CD4-positive, alpha-beta T cell (primary cell): Measurements from ENCODE around the gene PRR23B. TPM values are rescaled to one million over a fixed set of nuclear protein-coding genes. Genes with fewer than 3 reads are reported as not detected.

ENCODE experiments used
- ATAC-seq: fragments of 200-7000 bp; cut with Tn5 transposase; one replicate; pipeline ENCODE4 v1.10.0; 2022; ENCODE audit warnings: mild to moderate bottlenecking; ENCODE audit not compliant: poor library complexity
- CTCF ChIA-PET: fragments of 350-600 bp; sonication (Branson Sonifier 250); formaldehyde crosslinking; loops from one replicate; lab custom pipeline; 2021; ENCODE audit warnings: antibody characterized with exemption, inconsistent platforms; lab: Charles Lee
- POLR2A ChIA-PET: fragments of 350-600 bp; sonication (Branson Sonifier 250); formaldehyde crosslinking; loops from one replicate; lab custom pipeline; 2021; ENCODE audit warnings: antibody characterized with exemption, inconsistent platforms; lab: Charles Lee
- DNase-seq, 14 experiments: peaks; one replicate each; pipeline ENCODE4 v3.0.0-alpha.2; 2013 to 2020; ENCODE audit warnings: mixed read lengths in 2 of 14
- H3K27ac ChIP-seq, 2 donors: one replicate each; pipeline versions ENCODE4 v1.5.1 to v1.7.0; 2013; ENCODE audit warnings: low read length in 2 of 2, low read depth in 1 of 2, mild to moderate bottlenecking in 1 of 2
- H3K27me3 ChIP-seq, 2 experiments: 1 replicate in 1 of 2; 2 replicates in 1 of 2; pipeline versions ENCODE4 v1.6.1 to v1.7.0; 2013; ENCODE audit warnings: low read length in 2 of 2, control low read depth in 1 of 2, mild to moderate bottlenecking in 1 of 2, moderate library complexity in 1 of 2; ENCODE audit not compliant: insufficient read depth in 2 of 2, control insufficient read depth in 1 of 2
- H3K36me3 ChIP-seq: one replicate; pipeline ENCODE4 v1.6.1; 2013; ENCODE audit warnings: low read length, control low read depth; ENCODE audit not compliant: insufficient read depth
- H3K4me1 ChIP-seq: one replicate; pipeline ENCODE4 v1.6.1; 2013; ENCODE audit warnings: low read length, control low read depth; ENCODE audit not compliant: insufficient read depth
- H3K4me3 ChIP-seq: one replicate; pipeline ENCODE4 v1.5.1; 2013; ENCODE audit warnings: mild to moderate bottlenecking, low read length, moderate library complexity
- H3K9me3 ChIP-seq, 2 experiments: 1 replicate in 1 of 2; 2 replicates in 1 of 2; pipeline versions ENCODE4 v1.6.1 to v1.7.0; 2013; ENCODE audit warnings: low read length in 2 of 2, mild to moderate bottlenecking in 2 of 2, control low read depth in 1 of 2, moderate library complexity in 1 of 2; ENCODE audit not compliant: control insufficient read depth in 1 of 2, insufficient read depth in 1 of 2
- H3K27ac Mint-ChIP-seq: one replicate; pipeline ENCODE4 v1.8.0; 2020; ENCODE audit warnings: mixed read lengths
- H3K27me3 Mint-ChIP-seq: one replicate; pipeline ENCODE4 v1.8.0; 2021; ENCODE audit warnings: mixed read lengths
- H3K36me3 Mint-ChIP-seq: one replicate; pipeline ENCODE4 v1.8.0; 2021; ENCODE audit warnings: low read depth, mixed read lengths
- H3K4me1 Mint-ChIP-seq: one replicate; pipeline ENCODE4 v1.8.0; 2021; ENCODE audit warnings: low read depth, mixed read lengths
- H3K4me3 Mint-ChIP-seq: one replicate; pipeline ENCODE4 v1.8.0; 2020; ENCODE audit warnings: mild to moderate bottlenecking, mixed read lengths
- H3K9me3 Mint-ChIP-seq: one replicate; pipeline ENCODE4 v1.8.0; 2020; ENCODE audit warnings: mixed read lengths
- CTCF ChIP-seq: fragments of 200-600 bp; IDR thresholded peaks from one replicate; pipeline ENCODE4 v1.8.0; 2022; ENCODE audit warnings: antibody characterized with exemption, mild to moderate bottlenecking
- intact Hi-C, 2 experiments: fragments of 100-400 bp; cut with DNase I in 1 of 2; cut with micrococcal nuclease in 1 of 2; formaldehyde crosslinking; loops; one replicate each; pipeline versions ENCODE4 v1.15.1 to v1.9.0; 2023 to 2025; cut with DNase I, micrococcal nuclease
- polyA plus RNA-seq, 2 donors: library from polyadenylated mRNA; unstranded; fragments of 120-200 nt; gene quantifications; one replicate each; pipeline ENCODE4 v1.2.1, GENCODE V29; 2013
- total RNA-seq, 174 experiments: library from RNA in 2 of 174; stranded (reverse) in 2 of 174; gene quantifications; one replicate each; pipeline ENCODE4 v1.2.3 and lab custom pipeline; 2021 to 2026

Gene PRR23B
- total RNA-seq (not detected), total RNA-seq (lab: John Stamatoyannopoulos, UW) (0 to 0.08 (median 0) reads per million in 172 experiments)
- not detected for polyA plus RNA-seq (2013, experiment 1 of 2)
- not detected for polyA plus RNA-seq (2013, experiment 2 of 2)

GRCh38 chr3:139020868-139021234, at the start of gene PRR23B:
Gene PRR23B (minus strand): TSS chr3:139020926. CDS start chr3:139020661, 265 bp downstream.
- peaks cover 11% of the 10 kb centered on the region for H3K27me3 Mint-ChIP-seq
- H3K27me3 ChIP-seq: no peaks in the 10 kb centered on the region
- ChIA-PET POLR2A (no interaction called here), CTCF (no interaction called here)
- no peaks in the 10 kb centered on the region for H3K36me3 Mint-ChIP-seq
- TF ChIP-seq CTCF: no peak
- H3K27ac ChIP-seq: no peak within 1 kb of the TSS
- no peak within 1 kb of the TSS for H3K4me3 ChIP-seq
- no peak within 1 kb of the TSS for H3K4me3 Mint-ChIP-seq
- no peak within 1 kb of the TSS for H3K27ac Mint-ChIP-seq
- H3K36me3 ChIP-seq: no peaks in the 10 kb centered on the region
- DNase-seq (peak in 1 of 14 experiments; percentile 3), ATAC-seq (no peak)
- intact Hi-C loops: no loop called here
- peaks cover 0 to 32% of the 10 kb centered on the region in 2 experiments for H3K9me3 ChIP-seq
- no peaks in the 10 kb centered on the region for H3K4me1 Mint-ChIP-seq
- peaks cover 5% of the 10 kb centered on the region for H3K9me3 Mint-ChIP-seq
- no peaks in the 10 kb centered on the region for H3K4me1 ChIP-seq

- Mint-ChIP-seq H3K4me3 (no peak overlapping the region), H3K27me3 (no peaks in the 10 kb centered on the region), H3K4me1 (no peaks in the 10 kb centered on the region), H3K36me3 (no peaks in the 10 kb centered on the region), H3K9me3 (peaks cover 5% of the 10 kb centered on the region), H3K27ac (no peak overlapping the region)
- intact Hi-C loops: no loop called here
- H3K4me1 ChIP-seq: no peaks in the 10 kb centered on the region
- POLR2A ChIA-PET: no interaction called here
- no peak overlapping the region for H3K27ac ChIP-seq
- CTCF ChIA-PET: no interaction called here
- H3K9me3 ChIP-seq: no peaks in the 10 kb centered on the region
- ATAC-seq: no peak
- DNase-seq: no peak
- TF ChIP-seq CTCF: no peak
- H3K27me3 ChIP-seq: no peaks in the 10 kb centered on the region
- no peak overlapping the region for H3K4me3 ChIP-seq
- H3K36me3 ChIP-seq: no peaks in the 10 kb centered on the region
Observed at GRCh38 chr3:139062918-139063317, 42.2 kb upstream of the PRR23B start.

- Mint-ChIP-seq H3K4me3 (no peak overlapping the region), H3K36me3 (no peaks in the 10 kb centered on the region), H3K4me1 (no peaks in the 10 kb centered on the region), H3K9me3 (peaks cover 24% of the 10 kb centered on the region), H3K27me3 (peaks cover 3% of the 10 kb centered on the region), H3K27ac (no peak overlapping the region)
- ATAC-seq (no peak), DNase-seq (no peak)
- intact Hi-C loops: no loop called here
- peaks cover 10 to 24% of the 10 kb centered on the region in 2 experiments for H3K9me3 ChIP-seq
- H3K36me3 ChIP-seq: no peaks in the 10 kb centered on the region
- ChIA-PET CTCF (no interaction called here), POLR2A (no interaction called here)
- H3K27ac ChIP-seq: no peak overlapping the region
- H3K4me3 ChIP-seq: no peak overlapping the region
- H3K4me1 ChIP-seq: no peaks in the 10 kb centered on the region
- no peak for TF ChIP-seq CTCF
- H3K27me3 ChIP-seq: no peaks in the 10 kb centered on the region
Observed at GRCh38 chr3:139052802-139053600, 32.3 kb upstream of the PRR23B start.
